GM12878 (cell line): ENCODE measurements around the gene INA. TPM values are rescaled to one million over a fixed set of nuclear protein-coding genes. Genes with fewer than 3 reads are reported as not detected.

ENCODE experiments used
- ATAC-seq: fragments of 200-7000 bp; cut with Tn5 transposase; 3 replicates; pipeline ENCODE4 v1.9.1; 2020; ENCODE audit warnings: mild to moderate bottlenecking, moderate library complexity
- BruUV-seq: library from RNA; stranded (reverse); fragments of 400-500 nt; replicated peaks from 2 replicates; lab custom pipeline; 2021; lab: Mats Ljungman, UMichigan
- CTCF ChIA-PET: fragments of 300-600 bp; sonication (Branson Sonifier 250); formaldehyde crosslinking; extraction: SDS; loops from one replicate; lab custom pipeline; 2021; ENCODE audit warnings: inconsistent platforms; lab: Yijun Ruan, JAX
- POLR2A ChIA-PET: fragments of 350-600 bp; formaldehyde crosslinking; extraction: SDS; loops from one replicate; lab custom pipeline; 2021; ENCODE audit warnings: inconsistent platforms; lab: Charles Lee
- RAD21 ChIA-PET: fragments of 300-600 bp; sonication (Branson Sonifier 250); formaldehyde crosslinking; loops from one replicate; lab custom pipeline; 2023; ENCODE audit warnings: antibody characterized with exemption; ENCODE audit not compliant: unreplicated experiment; lab: Charles Lee
- SMC1A ChIA-PET: fragments of 300-600 bp; sonication (Branson Sonifier 250); formaldehyde crosslinking; loops from one replicate; lab custom pipeline; 2023; ENCODE audit not compliant: unreplicated experiment, uncharacterized antibody; lab: Charles Lee
- DNase-seq: peaks from one replicate; pipeline ENCODE4 v3.0.0-alpha.2; 2011; ENCODE audit warnings: low read depth, low spot score
- FAIRE-seq: peaks from 3 replicates; lab custom pipeline; 2011; peaks lifted over from hg19 to GRCh38; lab: Jason Lieb, UNC
- H2AFZ ChIP-seq: 2 replicates; pipeline ENCODE4 v1.6.0; 2011; ENCODE audit warnings: low read depth, low read length, control low read depth; ENCODE audit not compliant: control insufficient read depth
- H3K27ac ChIP-seq: 2 replicates; pipeline ENCODE4 v1.5.1; 2011; ENCODE audit warnings: control low read depth; ENCODE audit not compliant: control insufficient read depth, insufficient read depth
- H3K27me3 ChIP-seq, 2 experiments: replicated peaks in 1 of 2; 2 replicates each; pipeline versions ENCODE4 v1.6.0 to v1.6.1; 2011; ENCODE audit warnings: low read length in 1 of 2; ENCODE audit not compliant: control insufficient read depth in 2 of 2, insufficient read depth in 2 of 2
- H3K36me3 ChIP-seq, 2 experiments: 2 replicates each; pipeline ENCODE4 v1.5.1; 2011; ENCODE audit warnings: low read length in 1 of 2; ENCODE audit not compliant: control insufficient read depth in 2 of 2, insufficient read depth in 2 of 2
- H3K4me1 ChIP-seq: 2 replicates; pipeline ENCODE4 v1.6.1; 2011; ENCODE audit warnings: mild to moderate bottlenecking, low read length, moderate library complexity, mixed read lengths; ENCODE audit not compliant: control insufficient read depth, insufficient read depth
- H3K4me2 ChIP-seq: 2 replicates; pipeline ENCODE4 v1.6.0; 2011; ENCODE audit warnings: control low read depth; ENCODE audit not compliant: control insufficient read depth, insufficient read depth
- H3K4me3 ChIP-seq: fragments of 200-600 bp; sonication (generic); 2 replicates; pipeline ENCODE4 v1.5.1; 2016
- H3K79me2 ChIP-seq: 2 replicates; pipeline ENCODE4 v1.6.0; 2011; ENCODE audit warnings: low read length; ENCODE audit not compliant: control insufficient read depth, insufficient read depth
- H3K9ac ChIP-seq: 2 replicates; pipeline ENCODE4 v1.8.0; 2011; ENCODE audit warnings: low read length, control low read depth, mixed read lengths; ENCODE audit not compliant: control insufficient read depth, insufficient read depth
- H3K9me3 ChIP-seq: replicated peaks from 3 replicates; pipeline ENCODE4 v1.5.1; 2011; ENCODE audit warnings: mild to moderate bottlenecking, low read length; ENCODE audit not compliant: control insufficient read depth, insufficient read depth
- H4K20me1 ChIP-seq: 2 replicates; pipeline ENCODE4 v1.6.0; 2011; ENCODE audit not compliant: control insufficient read depth, insufficient read depth
- BCL11A ChIP-seq: IDR thresholded peaks from 2 replicates; pipeline ENCODE4 v1.6.1; 2011; ENCODE audit warnings: low read depth, low read length
- EED ChIP-seq: sonication (generic); IDR thresholded peaks from 2 replicates; pipeline ENCODE4 v1.6.1; 2016; ENCODE audit warnings: antibody characterized with exemption, low read depth
- IKZF1 ChIP-seq: fragments of 450-650 bp; conservative IDR thresholded peaks from 2 replicates; pipeline ENCODE4 v1.6.1; 2017; ENCODE audit warnings: antibody characterized with exemption, mild to moderate bottlenecking
- NFIC ChIP-seq: IDR thresholded peaks from 2 replicates; pipeline ENCODE4 v1.6.1; 2012; ENCODE audit warnings: low read depth, mild to moderate bottlenecking, inconsistent platforms, low read length, moderate library complexity
- NFYA ChIP-seq: IDR thresholded peaks from 2 replicates; pipeline ENCODE4 v1.6.1; 2011; ENCODE audit warnings: low read depth, mild to moderate bottlenecking, low read length, improper control_type of control experiment, borderline replicate concordance
- NR2C2 ChIP-seq: IDR thresholded peaks from 2 replicates; pipeline ENCODE4 v1.6.1; 2011; ENCODE audit warnings: borderline replicate concordance, low read depth; ENCODE audit not compliant: control insufficient read depth, insufficient read length
- PKNOX1 ChIP-seq: fragments of 450-650 bp; IDR thresholded peaks from 2 replicates; pipeline ENCODE4 v1.6.1; 2016; ENCODE audit warnings: mild to moderate bottlenecking
- RCOR1 ChIP-seq: conservative IDR thresholded peaks from 2 replicates; pipeline ENCODE4 v1.6.1; 2012; ENCODE audit warnings: low read depth, low read length, improper control_type of control experiment
- TCF3 ChIP-seq: IDR thresholded peaks from 2 replicates; pipeline ENCODE4 v1.6.1; 2012; ENCODE audit warnings: low read depth, mild to moderate bottlenecking, low read length, borderline replicate concordance; ENCODE audit not compliant: insufficient read depth
- TCF7 ChIP-seq: IDR thresholded peaks from 2 replicates; pipeline ENCODE4 v1.6.1; 2014; ENCODE audit warnings: antibody characterized with exemption, borderline replicate concordance
- in situ Hi-C: fragments of 300-500 bp; cut with MboI; formaldehyde crosslinking; loops from 9 replicates; pipeline ENCODE4 v1.14.3; 2018; ENCODE audit warnings: mixed read lengths
- intact Hi-C: fragments of 100-400 bp; cut with micrococcal nuclease; formaldehyde crosslinking; loops from one replicate; pipeline ENCODE4 v1.14.2; 2022; ENCODE audit not compliant: unreplicated experiment
- polyA plus RNA-seq, 11 experiments: library from polyadenylated mRNA; depleted of rRNA in 4 of 11; unstranded in 6 of 11; stranded (reverse) in 5 of 11; fragments of >200 nt; fragmentation: Nextera tagmentation in 4 of 11; fragmentation: Illumina TruSeq in 1 of 11; extraction: Ambion mirVana in 4 of 11; extraction: Trizol in 1 of 11; gene quantifications; 1 replicate in 1 of 11; 2 replicates in 10 of 11; pipeline versions ENCODE4 v1.2.1 to v1.2.3, GENCODE V29; 2011 to 2016; ENCODE audit warnings: inconsistent platforms in 2 of 11, missing spikeins in 2 of 11, low read depth in 1 of 11
- total RNA-seq, 4 experiments: library from RNA; depleted of rRNA in 3 of 4; stranded (reverse); fragments of >200 nt in 3 of 4; fragmentation: Illumina TruSeq in 1 of 4; extraction: Trizol in 1 of 4; gene quantifications; 2 replicates each; pipeline versions ENCODE4 v1.2.1 to v1.2.3, GENCODE V29; 2013 to 2021
- TF ChIP-seq, protein P1 (sequence below): fragments of 150-350 bp; IDR thresholded peaks from 2 replicates; pipeline ENCODE4 v1.6.1; 2016; ENCODE audit warnings: low read depth, low read length
- TF ChIP-seq, protein P2 (sequence below): fragments of 450-650 bp; IDR thresholded peaks from 2 replicates; pipeline ENCODE4 v1.6.1; 2017; ENCODE audit warnings: mild to moderate bottlenecking, moderate library complexity
- TF ChIP-seq, protein P3 (sequence below): IDR thresholded peaks from 2 replicates; pipeline ENCODE4 v1.6.1; 2012; ENCODE audit warnings: low read depth, low read length, improper control_type of control experiment
- TF ChIP-seq, protein P4 (sequence below): fragments of 450-650 bp; IDR thresholded peaks from 2 replicates; pipeline ENCODE4 v1.6.1; 2016; ENCODE audit warnings: mild to moderate bottlenecking

Gene INA
- total and polyA plus RNA-seq, 10 of the 15 experiments (the other 5 are each of a cell fraction or from before 2014, with no cell fraction given) = 0.14 to 0.23 TPM; not detected in 8

GRCh38 chr10:103310197-103310596 is 33.3 kb downstream of the INA start (continued):
- TF ChIP-seq, protein P1, sequence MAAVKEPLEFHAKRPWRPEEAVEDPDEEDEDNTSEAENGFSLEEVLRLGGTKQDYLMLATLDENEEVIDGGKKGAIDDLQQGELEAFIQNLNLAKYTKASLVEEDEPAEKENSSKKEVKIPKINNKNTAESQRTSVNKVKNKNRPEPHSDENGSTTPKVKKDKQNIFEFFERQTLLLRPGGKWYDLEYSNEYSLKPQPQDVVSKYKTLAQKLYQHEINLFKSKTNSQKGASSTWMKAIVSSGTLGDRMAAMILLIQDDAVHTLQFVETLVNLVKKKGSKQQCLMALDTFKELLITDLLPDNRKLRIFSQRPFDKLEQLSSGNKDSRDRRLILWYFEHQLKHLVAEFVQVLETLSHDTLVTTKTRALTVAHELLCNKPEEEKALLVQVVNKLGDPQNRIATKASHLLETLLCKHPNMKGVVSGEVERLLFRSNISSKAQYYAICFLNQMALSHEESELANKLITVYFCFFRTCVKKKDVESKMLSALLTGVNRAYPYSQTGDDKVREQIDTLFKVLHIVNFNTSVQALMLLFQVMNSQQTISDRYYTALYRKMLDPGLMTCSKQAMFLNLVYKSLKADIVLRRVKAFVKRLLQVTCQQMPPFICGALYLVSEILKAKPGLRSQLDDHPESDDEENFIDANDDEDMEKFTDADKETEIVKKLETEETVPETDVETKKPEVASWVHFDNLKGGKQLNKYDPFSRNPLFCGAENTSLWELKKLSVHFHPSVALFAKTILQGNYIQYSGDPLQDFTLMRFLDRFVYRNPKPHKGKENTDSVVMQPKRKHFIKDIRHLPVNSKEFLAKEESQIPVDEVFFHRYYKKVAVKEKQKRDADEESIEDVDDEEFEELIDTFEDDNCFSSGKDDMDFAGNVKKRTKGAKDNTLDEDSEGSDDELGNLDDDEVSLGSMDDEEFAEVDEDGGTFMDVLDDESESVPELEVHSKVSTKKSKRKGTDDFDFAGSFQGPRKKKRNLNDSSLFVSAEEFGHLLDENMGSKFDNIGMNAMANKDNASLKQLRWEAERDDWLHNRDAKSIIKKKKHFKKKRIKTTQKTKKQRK = no peak
- TF ChIP-seq RCOR1 (no peak), NR2C2 (no peak), TCF3 (no peak), NFYA (no peak), IKZF1 (no peak), NFIC (no peak), PKNOX1 (no peak)

DNA sequence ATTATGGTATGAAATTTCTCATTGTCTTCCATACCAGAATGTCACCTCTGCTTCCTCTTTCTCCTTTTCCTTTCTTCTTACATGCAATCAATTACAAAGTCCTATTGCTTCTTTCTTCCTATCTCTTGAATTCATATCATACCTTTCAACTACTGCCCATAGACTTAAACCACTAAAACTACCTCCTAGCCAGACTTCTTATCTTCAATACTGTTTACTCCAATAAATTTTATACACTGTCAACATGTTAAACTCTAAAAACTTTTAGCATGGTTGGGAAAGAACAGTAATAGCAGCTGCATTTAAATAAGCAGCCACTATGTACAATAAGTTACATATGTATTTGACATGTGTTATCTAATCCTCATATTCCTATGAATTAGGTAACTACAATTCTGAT is 39.1 kb downstream of the INA start:
- in situ Hi-C loops = no loop called here
- H3K27ac ChIP-seq = no peak overlapping the region
- BruUV-seq = TSS peak; percentile 37
- H2AFZ ChIP-seq = no peak overlapping the region
- peaks cover 0 to 4% of the 10 kb centered on the region in 2 experiments; a peak in 2 of 4 replicates for H3K36me3 ChIP-seq
- no peaks in the 10 kb centered on the region for H3K9me3 ChIP-seq
- SMC1A ChIA-PET = interaction anchor here (1.9 kb wide), 1 partner anchor 18 kb away, joined by 5 read pairs; no protein-coding TSS in a partner anchor
- H3K4me3 ChIP-seq = no peak overlapping the region
- CTCF ChIA-PET = interaction anchor here (0.8 to 1.1 kb wide), 2 partner anchors 17 to 18 kb away, joined by 4 to 6 read pairs; no protein-coding TSS in a partner anchor
- RAD21 ChIA-PET = no interaction called here
- ATAC-seq (no peak), DNase-seq (no peak), FAIRE-seq (no peak)
- H3K27me3 ChIP-seq = no peaks in the 10 kb centered on the region
- no peaks in the 10 kb centered on the region for H3K4me1 ChIP-seq
- no peaks in the 10 kb centered on the region for H4K20me1 ChIP-seq
- H3K9ac ChIP-seq = no peak overlapping the region
- H3K79me2 ChIP-seq = no peaks in the 10 kb centered on the region
- intact Hi-C loops = no loop called here
- POLR2A ChIA-PET = no interaction called here
- H3K4me2 ChIP-seq = no peak overlapping the region
- TF ChIP-seq, protein P2, sequence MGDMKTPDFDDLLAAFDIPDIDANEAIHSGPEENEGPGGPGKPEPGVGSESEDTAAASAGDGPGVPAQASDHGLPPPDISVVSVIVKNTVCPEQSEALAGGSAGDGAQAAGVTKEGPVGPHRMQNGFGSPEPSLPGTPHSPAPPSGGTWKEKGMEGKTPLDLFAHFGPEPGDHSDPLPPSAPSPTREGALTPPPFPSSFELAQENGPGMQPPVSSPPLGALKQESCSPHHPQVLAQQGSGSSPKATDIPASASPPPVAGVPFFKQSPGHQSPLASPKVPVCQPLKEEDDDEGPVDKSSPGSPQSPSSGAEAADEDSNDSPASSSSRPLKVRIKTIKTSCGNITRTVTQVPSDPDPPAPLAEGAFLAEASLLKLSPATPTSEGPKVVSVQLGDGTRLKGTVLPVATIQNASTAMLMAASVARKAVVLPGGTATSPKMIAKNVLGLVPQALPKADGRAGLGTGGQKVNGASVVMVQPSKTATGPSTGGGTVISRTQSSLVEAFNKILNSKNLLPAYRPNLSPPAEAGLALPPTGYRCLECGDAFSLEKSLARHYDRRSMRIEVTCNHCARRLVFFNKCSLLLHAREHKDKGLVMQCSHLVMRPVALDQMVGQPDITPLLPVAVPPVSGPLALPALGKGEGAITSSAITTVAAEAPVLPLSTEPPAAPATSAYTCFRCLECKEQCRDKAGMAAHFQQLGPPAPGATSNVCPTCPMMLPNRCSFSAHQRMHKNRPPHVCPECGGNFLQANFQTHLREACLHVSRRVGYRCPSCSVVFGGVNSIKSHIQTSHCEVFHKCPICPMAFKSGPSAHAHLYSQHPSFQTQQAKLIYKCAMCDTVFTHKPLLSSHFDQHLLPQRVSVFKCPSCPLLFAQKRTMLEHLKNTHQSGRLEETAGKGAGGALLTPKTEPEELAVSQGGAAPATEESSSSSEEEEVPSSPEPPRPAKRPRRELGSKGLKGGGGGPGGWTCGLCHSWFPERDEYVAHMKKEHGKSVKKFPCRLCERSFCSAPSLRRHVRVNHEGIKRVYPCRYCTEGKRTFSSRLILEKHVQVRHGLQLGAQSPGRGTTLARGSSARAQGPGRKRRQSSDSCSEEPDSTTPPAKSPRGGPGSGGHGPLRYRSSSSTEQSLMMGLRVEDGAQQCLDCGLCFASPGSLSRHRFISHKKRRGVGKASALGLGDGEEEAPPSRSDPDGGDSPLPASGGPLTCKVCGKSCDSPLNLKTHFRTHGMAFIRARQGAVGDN = no peak
- TF ChIP-seq TCF7 (no peak), BCL11A (no peak), EED (no peak)
- TF ChIP-seq, protein P3, sequence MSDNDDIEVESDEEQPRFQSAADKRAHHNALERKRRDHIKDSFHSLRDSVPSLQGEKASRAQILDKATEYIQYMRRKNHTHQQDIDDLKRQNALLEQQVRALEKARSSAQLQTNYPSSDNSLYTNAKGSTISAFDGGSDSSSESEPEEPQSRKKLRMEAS = no peak
- TF ChIP-seq, protein P4, sequence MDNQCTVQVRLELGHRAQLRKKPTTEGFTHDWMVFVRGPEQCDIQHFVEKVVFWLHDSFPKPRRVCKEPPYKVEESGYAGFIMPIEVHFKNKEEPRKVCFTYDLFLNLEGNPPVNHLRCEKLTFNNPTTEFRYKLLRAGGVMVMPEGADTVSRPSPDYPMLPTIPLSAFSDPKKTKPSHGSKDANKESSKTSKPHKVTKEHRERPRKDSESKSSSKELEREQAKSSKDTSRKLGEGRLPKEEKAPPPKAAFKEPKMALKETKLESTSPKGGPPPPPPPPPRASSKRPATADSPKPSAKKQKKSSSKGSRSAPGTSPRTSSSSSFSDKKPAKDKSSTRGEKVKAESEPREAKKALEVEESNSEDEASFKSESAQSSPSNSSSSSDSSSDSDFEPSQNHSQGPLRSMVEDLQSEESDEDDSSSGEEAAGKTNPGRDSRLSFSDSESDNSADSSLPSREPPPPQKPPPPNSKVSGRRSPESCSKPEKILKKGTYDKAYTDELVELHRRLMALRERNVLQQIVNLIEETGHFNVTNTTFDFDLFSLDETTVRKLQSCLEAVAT = no peak
